SK-N-SH treated with all-trans-retinoic acid at 6 μM for 48 hours (cell line): Measurements from ENCODE around the gene CCDC187.

Experiments used
- ARNTL ChIP-seq: fragments of 450-650 bp; formaldehyde crosslinking; IDR thresholded peaks from 2 replicates; pipeline ENCODE4 v1.5.0; 2020; ENCODE audit warnings: low read depth, mild to moderate bottlenecking, moderate library complexity, borderline replicate concordance
- ESRRG ChIP-seq: fragments of 250-450 bp; sonication (Bioruptor Pico); IDR thresholded peaks from 2 replicates; pipeline ENCODE4 v1.6.1; 2021; ENCODE audit warnings: mild to moderate bottlenecking
- GLIS3 ChIP-seq: fragments of 250-450 bp; sonication (Bioruptor Pico); IDR thresholded peaks from 2 replicates; pipeline ENCODE4 v1.5.0; 2020; ENCODE audit warnings: mild to moderate bottlenecking, moderate library complexity
- ISL1 ChIP-seq: fragments of 250-450 bp; sonication (Bioruptor Pico); IDR thresholded peaks from 2 replicates; pipeline ENCODE4 v2.1.2; 2022; ENCODE audit warnings: mild to moderate bottlenecking, moderate library complexity
- OSR1 ChIP-seq: fragments of 250-450 bp; sonication (Bioruptor Pico); IDR thresholded peaks from 2 replicates; pipeline ENCODE4 v1.8.0; 2022; ENCODE audit warnings: moderate library complexity, mild to moderate bottlenecking, inconsistent platforms
- PATZ1 ChIP-seq: fragments of 250-450 bp; sonication (Bioruptor Pico); IDR thresholded peaks from 2 replicates; pipeline ENCODE4 v1.8.0; 2020; ENCODE audit warnings: mild to moderate bottlenecking, moderate library complexity, borderline replicate concordance
- RARB ChIP-seq: fragments of 250-450 bp; sonication (Bioruptor Pico); IDR thresholded peaks from 2 replicates; pipeline ENCODE4 v1.8.0; 2021; ENCODE audit warnings: mild to moderate bottlenecking, moderate library complexity
- TCF4 ChIP-seq: fragments of 250-450 bp; sonication (Bioruptor Pico); IDR thresholded peaks from 2 replicates; pipeline ENCODE4 v1.8.0; 2021; ENCODE audit warnings: mild to moderate bottlenecking, moderate library complexity, borderline replicate concordance
- ZC3H10 ChIP-seq: fragments of 250-450 bp; sonication (Bioruptor Pico); IDR thresholded peaks from 2 replicates; pipeline ENCODE4 v1.5.1; 2021; ENCODE audit warnings: mild to moderate bottlenecking, moderate library complexity
- ZFP3 ChIP-seq: fragments of 250-450 bp; sonication (Bioruptor Pico); IDR thresholded peaks from 2 replicates; pipeline ENCODE4 v1.5.0; 2020; ENCODE audit warnings: mild to moderate bottlenecking, moderate library complexity
- ZFP30 ChIP-seq: fragments of 450-650 bp; formaldehyde crosslinking; IDR thresholded peaks from 2 replicates; pipeline ENCODE4 v1.5.0; 2022; ENCODE audit warnings: mild to moderate bottlenecking, moderate library complexity
- ZNF565 ChIP-seq: fragments of 450-650 bp; formaldehyde crosslinking; conservative IDR thresholded peaks from 2 replicates; pipeline ENCODE4 v1.5.0; 2020; ENCODE audit warnings: low read depth, mild to moderate bottlenecking, moderate library complexity
- ZNF70 ChIP-seq: fragments of 450-650 bp; formaldehyde crosslinking; IDR thresholded peaks from 2 replicates; pipeline ENCODE4 v1.5.0; 2020; ENCODE audit warnings: mild to moderate bottlenecking, moderate library complexity
- ZNF8 ChIP-seq: fragments of 450-650 bp; formaldehyde crosslinking; IDR thresholded peaks from 2 replicates; pipeline ENCODE4 v1.5.0; 2020; ENCODE audit warnings: mild to moderate bottlenecking, moderate library complexity

DNA sequence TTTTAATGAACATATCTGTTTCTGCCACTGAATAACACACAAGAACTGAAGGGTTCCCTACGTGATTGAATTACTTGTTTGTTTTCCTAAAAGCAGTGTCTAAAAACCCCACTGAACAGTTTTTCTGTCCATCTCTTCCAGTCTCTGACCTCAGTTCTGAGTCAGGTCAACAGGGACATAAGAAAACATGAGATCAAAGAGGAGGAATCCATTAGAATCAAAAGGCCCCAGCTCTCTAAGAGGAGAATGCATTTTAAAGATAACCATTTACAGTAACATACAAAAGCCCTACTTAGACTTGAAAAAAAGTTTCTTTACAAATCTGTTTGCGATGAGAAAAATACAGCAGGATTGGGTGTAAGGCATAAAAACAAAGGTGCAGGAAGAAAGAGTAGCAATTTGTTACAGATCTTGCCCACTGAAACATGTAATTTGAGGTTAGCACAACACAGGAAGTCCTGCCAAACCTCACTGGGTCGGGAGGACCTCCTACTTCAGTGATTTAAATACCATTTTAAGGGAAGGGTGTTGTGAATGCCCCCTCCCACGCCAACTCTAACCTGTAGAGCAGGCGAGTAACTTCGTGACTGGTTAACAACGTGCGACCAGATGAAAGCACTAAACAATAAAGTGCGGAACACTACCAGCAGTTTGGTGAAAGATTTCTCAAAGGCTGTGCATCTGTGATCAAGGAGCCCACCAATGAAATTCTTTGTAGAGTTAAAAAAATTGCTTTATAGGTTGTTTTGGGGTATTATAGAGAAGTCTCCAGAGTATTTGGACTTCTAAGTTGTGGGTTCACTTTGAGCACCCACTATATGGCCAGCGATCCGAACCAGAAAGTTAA lies 59.5 kb downstream of the CCDC187 start:
- TF ChIP-seq RARB (CRISPR knock-in tag) (no peak), ESRRG (CRISPR knock-in tag) (no peak), ZNF565 (CRISPR knock-in tag) (no peak), PATZ1 (CRISPR knock-in tag) (no peak), ARNTL (CRISPR knock-in tag) (no peak), ZFP30 (no peak), ISL1 (CRISPR knock-in tag) (no peak), ZFP3 (CRISPR knock-in tag) (no peak), ZC3H10 (no peak), TCF4 (CRISPR knock-in tag) (no peak), ZNF70 (no peak), OSR1 (CRISPR knock-in tag) (no peak), GLIS3 (no peak), ZNF8 (CRISPR knock-in tag) (no peak)
